ENCODE results near the gene TMEM135. TPM values are rescaled to one million over a fixed set of nuclear protein-coding genes. Genes with fewer than 3 reads are reported as not detected.

TMEM135 gene
- total and polyA plus RNA-seq, 2 donors (not counting 1 experiment from before 2014, with no cell fraction given) = 2.7 to 19.5 TPM

DNA sequence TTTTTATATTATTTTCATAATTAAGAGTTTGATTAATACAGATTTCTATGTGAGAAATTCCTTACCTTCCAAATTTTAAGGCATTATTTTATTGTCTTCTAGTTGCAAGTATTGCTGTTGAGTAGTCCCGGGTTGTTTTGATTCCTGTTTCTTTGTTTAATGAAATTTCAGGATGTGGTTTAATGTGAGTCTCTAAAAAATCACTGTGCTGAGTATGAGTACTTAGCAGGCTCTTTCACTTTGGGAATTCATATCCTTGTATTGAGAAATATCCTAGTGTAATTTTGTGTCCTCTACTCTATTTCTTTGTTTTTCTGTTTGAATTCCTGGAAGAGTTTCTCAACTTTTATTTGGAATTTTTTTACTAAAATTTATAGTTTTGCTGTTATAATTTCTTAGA lies 113.2 kb downstream of the TMEM135 start:
- no peak for DNase-seq
- Histone ChIP-seq H3K4me3 (ENCODE audit: control extremely low read depth in 1 of 5, extremely low read depth in 1 of 5, insufficient read depth in 1 of 5, low read depth in 2 of 5, low read length in 4 of 5) (no peak overlapping the region), H3K79me2 (ENCODE audit: control insufficient read depth, insufficient read depth, low read length) (peaks cover 9% of the 10 kb centered on the region), H3K4me1 (ENCODE audit: control insufficient read depth in 2 of 2, insufficient read depth in 2 of 2, low read length in 2 of 2) (peaks cover 0 to 8% of the 10 kb centered on the region in 2 donors), H3K27me3 (replicated peaks in 1 of 4; ENCODE audit: control extremely low read depth in 1 of 4, control insufficient read depth in 3 of 4, insufficient read depth in 4 of 4, low read length in 3 of 4) (no peaks in the 10 kb centered on the region), H3K27ac (ENCODE audit: low read length in 2 of 2) (no peak overlapping the region), H4K20me1 (ENCODE audit: control insufficient read depth, insufficient read depth, low read length, poor library complexity, severe bottlenecking) (no peaks in the 10 kb centered on the region), H3K9me3 (ENCODE audit: control extremely low read depth in 1 of 3, control insufficient read depth in 2 of 3, insufficient read depth in 1 of 3, low read length in 2 of 3) (peaks cover 0 to 5% (median 1%) of the 10 kb centered on the region in 3 donors), H3K9ac (ENCODE audit: low read length) (no peak overlapping the region), H3K36me3 (replicated peaks in 1 of 2; ENCODE audit: control extremely low read depth in 1 of 2, control insufficient read depth in 1 of 2, extremely low read depth in 1 of 2, insufficient read depth in 2 of 2, low read length in 1 of 2) (no peaks in the 10 kb centered on the region), H2AFZ (ENCODE audit: insufficient read depth, low read depth, low read length, poor library complexity, severe bottlenecking) (no peak overlapping the region), H3K4me2 (replicated peaks; ENCODE audit: low read depth, low read length, poor library complexity, severe bottlenecking) (no peak overlapping the region)
- WGBS (ENCODE audit: insufficient coverage) = no CpG with 5 or more reads among the region's 1 CpG
- ChIA-PET CTCF (no interaction called here), POLR2A (no interaction called here)
- Mint-ChIP-seq H3K9me3 (ENCODE audit: insufficient read depth) (peaks cover 2% of the 10 kb centered on the region), H3K4me3 (no peak overlapping the region), H3K4me1 (peaks cover 23% of the 10 kb centered on the region), H3K27me3 (no peaks in the 10 kb centered on the region), H3K27ac (no peak overlapping the region)
- no peak for ATAC-seq (ENCODE audit: low read depth)
- intact Hi-C loops (cut with micrococcal nuclease) = no loop called here
- no peak for TF ChIP-seq EZH2 (IDR thresholded peaks at IDR 0.05; ENCODE audit: borderline replicate concordance, insufficient read depth, low read depth, low read length, poor library complexity, severe bottlenecking)
- TF ChIP-seq, protein P1, sequence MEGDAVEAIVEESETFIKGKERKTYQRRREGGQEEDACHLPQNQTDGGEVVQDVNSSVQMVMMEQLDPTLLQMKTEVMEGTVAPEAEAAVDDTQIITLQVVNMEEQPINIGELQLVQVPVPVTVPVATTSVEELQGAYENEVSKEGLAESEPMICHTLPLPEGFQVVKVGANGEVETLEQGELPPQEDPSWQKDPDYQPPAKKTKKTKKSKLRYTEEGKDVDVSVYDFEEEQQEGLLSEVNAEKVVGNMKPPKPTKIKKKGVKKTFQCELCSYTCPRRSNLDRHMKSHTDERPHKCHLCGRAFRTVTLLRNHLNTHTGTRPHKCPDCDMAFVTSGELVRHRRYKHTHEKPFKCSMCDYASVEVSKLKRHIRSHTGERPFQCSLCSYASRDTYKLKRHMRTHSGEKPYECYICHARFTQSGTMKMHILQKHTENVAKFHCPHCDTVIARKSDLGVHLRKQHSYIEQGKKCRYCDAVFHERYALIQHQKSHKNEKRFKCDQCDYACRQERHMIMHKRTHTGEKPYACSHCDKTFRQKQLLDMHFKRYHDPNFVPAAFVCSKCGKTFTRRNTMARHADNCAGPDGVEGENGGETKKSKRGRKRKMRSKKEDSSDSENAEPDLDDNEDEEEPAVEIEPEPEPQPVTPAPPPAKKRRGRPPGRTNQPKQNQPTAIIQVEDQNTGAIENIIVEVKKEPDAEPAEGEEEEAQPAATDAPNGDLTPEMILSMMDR (IDR thresholded peaks at IDR 0.05) = no peak

DNA sequence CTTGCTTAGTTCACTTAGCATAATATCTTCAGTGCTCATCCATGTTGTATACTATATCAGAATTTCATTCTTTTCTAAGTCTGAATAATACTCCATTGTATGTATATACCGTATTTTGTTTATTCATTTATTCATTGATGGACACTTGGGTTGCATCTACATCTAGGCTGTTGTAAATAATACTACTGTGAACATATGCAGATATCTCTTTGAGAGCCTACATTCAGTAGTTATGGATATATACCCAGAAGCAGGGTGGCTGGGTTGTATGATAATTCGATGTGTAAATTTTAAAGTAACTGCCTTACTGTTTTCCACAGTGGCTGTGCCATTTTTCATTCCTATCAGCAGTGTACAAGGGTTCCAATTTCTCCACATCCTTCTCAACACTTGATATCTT lies 116.5 kb downstream of the TMEM135 start:
- no peaks in the 10 kb centered on the region for H4K20me1 ChIP-seq (ENCODE audit: control insufficient read depth, insufficient read depth, low read length, poor library complexity, severe bottlenecking)
- Mint-ChIP-seq H3K4me3 (no peak overlapping the region), H3K4me1 (peaks cover 28% of the 10 kb centered on the region), H3K27ac (no peak overlapping the region), H3K27me3 (no peaks in the 10 kb centered on the region), H3K9me3 (ENCODE audit: insufficient read depth) (peaks cover 2% of the 10 kb centered on the region)
- WGBS (ENCODE audit: insufficient coverage) = no CpG with 5 or more reads among the region's 2 CpGs
- H3K9me3 ChIP-seq (ENCODE audit: control extremely low read depth in 1 of 3, control insufficient read depth in 2 of 3, insufficient read depth in 1 of 3, low read length in 2 of 3) = peaks cover 0 to 5% (median 1%) of the 10 kb centered on the region in 3 donors
- H3K79me2 ChIP-seq (ENCODE audit: control insufficient read depth, insufficient read depth, low read length) = peaks cover 6% of the 10 kb centered on the region
- peaks cover 0 to 8% of the 10 kb centered on the region in 2 donors for H3K4me1 ChIP-seq (ENCODE audit: control insufficient read depth in 2 of 2, insufficient read depth in 2 of 2, low read length in 2 of 2)
- H3K4me3 ChIP-seq (ENCODE audit: control extremely low read depth in 1 of 5, extremely low read depth in 1 of 5, insufficient read depth in 1 of 5, low read depth in 2 of 5, low read length in 4 of 5) = no peak overlapping the region
- H3K4me2 ChIP-seq (replicated peaks; ENCODE audit: low read depth, low read length, poor library complexity, severe bottlenecking) = no peak overlapping the region
- no peak for ATAC-seq (ENCODE audit: low read depth)
- H3K36me3 ChIP-seq (replicated peaks in 1 of 2; ENCODE audit: control extremely low read depth in 1 of 2, control insufficient read depth in 1 of 2, extremely low read depth in 1 of 2, insufficient read depth in 2 of 2, low read length in 1 of 2) = no peaks in the 10 kb centered on the region
- intact Hi-C loops (cut with micrococcal nuclease) = no loop called here
- TF ChIP-seq, protein P1 (IDR thresholded peaks at IDR 0.05) = no peak
- TF ChIP-seq EZH2 (IDR thresholded peaks at IDR 0.05; ENCODE audit: borderline replicate concordance, insufficient read depth, low read depth, low read length, poor library complexity, severe bottlenecking) = no peak
- ChIA-PET POLR2A (no interaction called here), CTCF (no interaction called here)
- no peak for DNase-seq
- no peak overlapping the region for H3K9ac ChIP-seq (ENCODE audit: low read length)
- H2AFZ ChIP-seq (ENCODE audit: insufficient read depth, low read depth, low read length, poor library complexity, severe bottlenecking) = no peak overlapping the region
- no peak overlapping the region for H3K27ac ChIP-seq (ENCODE audit: low read length in 2 of 2)
- H3K27me3 ChIP-seq (replicated peaks in 1 of 4; ENCODE audit: control extremely low read depth in 1 of 4, control insufficient read depth in 3 of 4, insufficient read depth in 4 of 4, low read length in 3 of 4) = no peaks in the 10 kb centered on the region
